Stimulated activated naive B cell treated with anti-CD40 and anti-IgM and Interleukin-4, amounts not matched to agents 10 μg/mL and 1 μg/mL and 100 μg/mL, for 72 hours (primary cell): Measurements from ENCODE around the gene MYT1.
"Not testable (repeated sequence)": the region's sequence is repeated elsewhere in the genome, so short reads cannot be mapped to it uniquely, and the experiment has no call there.

Source experiments
- ATAC-seq, 2 donors: fragments of 150-1000 bp; cut with Tn5 transposase; replicated peaks; 2 replicates each; pipeline ENCODE4 v1.10.0; 2021; ENCODE audit warnings: moderate library complexity in 1 of 2
- DNase-seq: peaks from one replicate; pipeline ENCODE4 v3.0.0; 2021
- H3K27ac Mint-ChIP-seq: one replicate; pipeline ENCODE4 v1.8.0; 2022; ENCODE audit warnings: mild to moderate bottlenecking, mixed read lengths
- H3K27me3 Mint-ChIP-seq, 2 donors: one replicate each; pipeline ENCODE4 v1.8.0; 2022; ENCODE audit warnings: mixed read lengths in 2 of 2
- H3K36me3 Mint-ChIP-seq, 2 donors: one replicate each; pipeline ENCODE4 v1.8.0; 2022; ENCODE audit warnings: mixed read lengths in 2 of 2, mild to moderate bottlenecking in 1 of 2
- H3K4me1 Mint-ChIP-seq, 2 donors: one replicate each; pipeline ENCODE4 v1.8.0; 2022; ENCODE audit warnings: mixed read lengths in 2 of 2, mild to moderate bottlenecking in 1 of 2
- H3K4me3 Mint-ChIP-seq, 2 donors: one replicate each; pipeline ENCODE4 v1.8.0; 2022; ENCODE audit warnings: mild to moderate bottlenecking in 2 of 2, mixed read lengths in 2 of 2, moderate library complexity in 1 of 2
- H3K9me3 Mint-ChIP-seq, 2 donors: one replicate each; pipeline ENCODE4 v1.8.0; 2022; ENCODE audit warnings: mixed read lengths in 2 of 2, mild to moderate bottlenecking in 1 of 2

Gene MYT1

GRCh38 chr20:64164123-64164836, at the start of gene MYT1:
TSS of gene MYT1 (plus strand) at chr20:64164452. CDS start at chr20:64198862, 34,410 bp downstream.
- DNase-seq: no peak
- H3K4me1 Mint-ChIP-seq: peaks cover 3 to 9% of the 10 kb centered on the region in 2 donors
- no peak within 1 kb of the TSS for H3K4me3 Mint-ChIP-seq
- H3K36me3 Mint-ChIP-seq: no peaks in the 10 kb centered on the region
- H3K9me3 Mint-ChIP-seq: no peaks in the 10 kb centered on the region
- ATAC-seq: no peak
- peaks cover 78 to 90% of the 10 kb centered on the region in 2 donors for H3K27me3 Mint-ChIP-seq
- H3K27ac Mint-ChIP-seq: no peak within 1 kb of the TSS

GRCh38 chr20:64115171-64115911, 48.9 kb upstream of the MYT1 start:
- Mint-ChIP-seq H3K4me1 (peaks cover 21 to 29% of the 10 kb centered on the region in 2 donors), H3K27ac (no peak overlapping the region), H3K9me3 (no peaks in the 10 kb centered on the region), H3K27me3 (no peaks in the 10 kb centered on the region), H3K4me3 (no peak overlapping the region), H3K36me3 (no peaks in the 10 kb centered on the region)
- ATAC-seq (no peak), DNase-seq (no peak)

- DNase-seq (no peak), ATAC-seq (no peak)
- H3K4me3 Mint-ChIP-seq: no peak overlapping the region
- H3K27ac Mint-ChIP-seq: no peak overlapping the region
- H3K4me1 Mint-ChIP-seq: peaks cover 21 to 30% of the 10 kb centered on the region in 2 donors
- no peaks in the 10 kb centered on the region for H3K36me3 Mint-ChIP-seq
- H3K9me3 Mint-ChIP-seq: no peaks in the 10 kb centered on the region
- no peaks in the 10 kb centered on the region for H3K27me3 Mint-ChIP-seq
Measured at GRCh38 chr20:64116016-64116415, 48.2 kb upstream of the MYT1 start.

GRCh38 chr20:64116541-64117431, 47.5 kb upstream of the MYT1 start:
- H3K4me1 Mint-ChIP-seq: peaks cover 20 to 28% of the 10 kb centered on the region in 2 donors
- ATAC-seq (no peak), DNase-seq (no peak)
- H3K36me3 Mint-ChIP-seq: no peaks in the 10 kb centered on the region
- H3K27ac Mint-ChIP-seq: no peak overlapping the region
- no peaks in the 10 kb centered on the region for H3K9me3 Mint-ChIP-seq
- H3K27me3 Mint-ChIP-seq: peaks cover 4 to 5% of the 10 kb centered on the region in 2 donors
- no peak overlapping the region for H3K4me3 Mint-ChIP-seq

GRCh38 chr20:64117432-64117777, 46.8 kb upstream of the MYT1 start:
- H3K27ac Mint-ChIP-seq, DNase-seq, ATAC-seq, H3K9me3 Mint-ChIP-seq, H3K36me3 Mint-ChIP-seq, H3K4me3 Mint-ChIP-seq: not testable (repeated sequence)
- Mint-ChIP-seq H3K27me3 (peaks cover 4 to 11% of the 10 kb centered on the region in 2 donors), H3K4me1 (peaks cover 13 to 22% of the 10 kb centered on the region in 2 donors)

- Mint-ChIP-seq H3K36me3 (no peaks in the 10 kb centered on the region), H3K4me1 (peaks cover 8 to 10% of the 10 kb centered on the region in 2 donors), H3K4me3 (no peak overlapping the region), H3K27ac (peak overlapping the region; percentile 56), H3K27me3 (peaks cover 9 to 18% of the 10 kb centered on the region in 2 donors), H3K9me3 (no peaks in the 10 kb centered on the region)
- ATAC-seq (no peak), DNase-seq (no peak)
Measured at GRCh38 chr20:64119301-64119680, 45.0 kb upstream of the MYT1 start.

- Mint-ChIP-seq H3K9me3 (no peaks in the 10 kb centered on the region), H3K27ac (peak overlapping the region; percentile 81), H3K27me3 (peaks cover 9 to 18% of the 10 kb centered on the region in 2 donors), H3K36me3 (no peaks in the 10 kb centered on the region), H3K4me3 (peak overlapping the region; percentile 67 to 77), H3K4me1 (peaks cover 8 to 10% of the 10 kb centered on the region in 2 donors)
- ATAC-seq (peak; percentile 35 to 39), DNase-seq (no peak)
Measured at GRCh38 chr20:64119681-64120341, 44.4 kb upstream of the MYT1 start.

GRCh38 chr20:64121586-64121985, 42.7 kb upstream of the MYT1 start:
- no peak overlapping the region for H3K27ac Mint-ChIP-seq
- no peak for ATAC-seq
- no peaks in the 10 kb centered on the region for H3K9me3 Mint-ChIP-seq
- no peak overlapping the region for H3K4me3 Mint-ChIP-seq
- H3K27me3 Mint-ChIP-seq: peaks cover 9 to 18% of the 10 kb centered on the region in 2 donors
- no peaks in the 10 kb centered on the region for H3K36me3 Mint-ChIP-seq
- H3K4me1 Mint-ChIP-seq: peaks cover 8 to 10% of the 10 kb centered on the region in 2 donors
- no peak for DNase-seq

- H3K9me3 Mint-ChIP-seq, H3K4me3 Mint-ChIP-seq, DNase-seq, H3K36me3 Mint-ChIP-seq, H3K27ac Mint-ChIP-seq, ATAC-seq, H3K4me1 Mint-ChIP-seq: not testable (repeated sequence)
- peaks cover 9 to 18% of the 10 kb centered on the region in 2 donors for H3K27me3 Mint-ChIP-seq
Measured at GRCh38 chr20:64122927-64123326, 41.3 kb upstream of the MYT1 start.

GRCh38 chr20:64123517-64123916, 40.7 kb upstream of the MYT1 start:
- not testable (repeated sequence) for H3K4me3 Mint-ChIP-seq, H3K27ac Mint-ChIP-seq, H3K4me1 Mint-ChIP-seq, H3K36me3 Mint-ChIP-seq, DNase-seq, H3K9me3 Mint-ChIP-seq, ATAC-seq
- H3K27me3 Mint-ChIP-seq: peaks cover 12 to 23% of the 10 kb centered on the region in 2 donors

GRCh38 chr20:64129146-64129782, 35.0 kb upstream of the MYT1 start:
- no peak overlapping the region for H3K4me3 Mint-ChIP-seq
- DNase-seq (no peak), ATAC-seq (no peak)
- peaks cover 29 to 31% of the 10 kb centered on the region in 2 donors for H3K27me3 Mint-ChIP-seq
- H3K4me1 Mint-ChIP-seq: no peaks in the 10 kb centered on the region
- no peaks in the 10 kb centered on the region for H3K36me3 Mint-ChIP-seq
- peaks cover 0 to 2% of the 10 kb centered on the region in 2 donors for H3K9me3 Mint-ChIP-seq
- H3K27ac Mint-ChIP-seq: peak overlapping the region; percentile 38

- peaks cover 0 to 2% of the 10 kb centered on the region in 2 donors for H3K9me3 Mint-ChIP-seq
- ATAC-seq (no peak), DNase-seq (no peak)
- no peaks in the 10 kb centered on the region for H3K36me3 Mint-ChIP-seq
- H3K4me1 Mint-ChIP-seq: no peaks in the 10 kb centered on the region
- no peak overlapping the region for H3K27ac Mint-ChIP-seq
- H3K27me3 Mint-ChIP-seq: peaks cover 29 to 31% of the 10 kb centered on the region in 2 donors
- H3K4me3 Mint-ChIP-seq: no peak overlapping the region
Measured at GRCh38 chr20:64130271-64130670, 34.0 kb upstream of the MYT1 start.

GRCh38 chr20:64130876-64131275, 33.4 kb upstream of the MYT1 start:
- Mint-ChIP-seq H3K27ac (no peak overlapping the region), H3K27me3 (peaks cover 34 to 35% of the 10 kb centered on the region in 2 donors), H3K4me3 (no peak overlapping the region)

More at GRCh38 chr20:64130876-64131275, 33.4 kb upstream of the MYT1 start:
- Mint-ChIP-seq H3K4me1 (no peaks in the 10 kb centered on the region), H3K36me3 (no peaks in the 10 kb centered on the region), H3K9me3 (peaks cover 0 to 2% of the 10 kb centered on the region in 2 donors)
- no peak for DNase-seq
- no peak for ATAC-seq
